Smooth muscle cell (in vitro differentiated cells): Measurements from ENCODE around the gene CDV3. TPM values are rescaled to one million over a fixed set of nuclear protein-coding genes. Genes with fewer than 3 reads are reported as not detected.

ENCODE experiments used
- DNase-seq: peaks from one replicate; lab custom pipeline; 2025; ENCODE audit not compliant: unreplicated experiment; lab: John Stamatoyannopoulos, UW
- H2AFZ ChIP-seq: fragments of 200-600 bp; sonication (generic); 2 replicates; pipeline ENCODE4 v1.6.0; 2016; ENCODE audit warnings: antibody characterized with exemption, low read depth, mild to moderate bottlenecking
- H3F3A ChIP-seq: fragments of 200-600 bp; sonication (generic); 2 replicates; pipeline ENCODE4 v1.6.0; 2017; ENCODE audit warnings: antibody characterized with exemption, low read depth
- H3K27ac ChIP-seq: fragments of 200-600 bp; sonication (generic); 2 replicates; pipeline ENCODE4 v1.5.1; 2016; ENCODE audit warnings: low read depth, mild to moderate bottlenecking
- H3K27me3 ChIP-seq: fragments of 200-600 bp; sonication (generic); 2 replicates; pipeline ENCODE4 v1.6.1; 2016; ENCODE audit warnings: low read depth, mild to moderate bottlenecking
- H3K36me3 ChIP-seq: fragments of 200-600 bp; sonication (generic); 2 replicates; pipeline ENCODE4 v1.5.1; 2016; ENCODE audit warnings: low read depth
- H3K4me1 ChIP-seq: fragments of 200-600 bp; sonication (generic); 2 replicates; pipeline ENCODE4 v1.5.1; 2016; ENCODE audit warnings: low read depth
- H3K4me2 ChIP-seq: fragments of 200-600 bp; sonication (generic); 2 replicates; pipeline ENCODE4 v1.6.0; 2016; ENCODE audit warnings: mild to moderate bottlenecking
- H3K4me3 ChIP-seq: fragments of 200-600 bp; sonication (generic); 2 replicates; pipeline ENCODE4 v1.5.1; 2016; ENCODE audit warnings: mild to moderate bottlenecking
- H3K79me2 ChIP-seq: fragments of 200-600 bp; sonication (generic); 2 replicates; pipeline ENCODE4 v1.6.0; 2016; ENCODE audit warnings: low read depth, mild to moderate bottlenecking
- H3K9ac ChIP-seq: fragments of 200-600 bp; sonication (generic); 2 replicates; pipeline ENCODE4 v1.6.0; 2016; ENCODE audit warnings: low read depth
- H3K9me3 ChIP-seq: fragments of 200-600 bp; sonication (generic); replicated peaks from 2 replicates; pipeline ENCODE4 v1.5.1; 2016; ENCODE audit warnings: low read depth
- H4K20me1 ChIP-seq: fragments of 200-600 bp; sonication (generic); 2 replicates; pipeline ENCODE4 v1.6.0; 2016; ENCODE audit warnings: low read depth
- WGBS: methylation state at CpG from one replicate; pipeline ENCODE4 v1.1.7; 2016; ENCODE audit warnings: low lambda C conversion rate; 5-methylcytosine and 5-hydroxymethylcytosine counted together
- polyA plus RNA-seq: library from polyadenylated mRNA; unstranded; fragments of >200 nt; fragmentation: Nextera tagmentation; extraction: Ambion mirVana; gene quantifications from 2 replicates; pipeline ENCODE4 v1.2.1, GENCODE V29; 2016
- total RNA-seq: library from RNA; depleted of rRNA; stranded (reverse); fragments of >200 nt; gene quantifications from 2 replicates; pipeline ENCODE4 v1.2.3, GENCODE V29; 2014
- TF ChIP-seq, protein P1 (sequence below): fragments of 200-600 bp; sonication (generic); IDR thresholded peaks from 2 replicates; pipeline ENCODE4 v1.5.1; 2017; ENCODE audit warnings: borderline replicate concordance, mild to moderate bottlenecking, antibody characterized with exemption; ENCODE audit not compliant: insufficient read depth, poor library complexity, severe bottlenecking

The CDV3 gene
- total and polyA plus RNA-seq, 2 experiments from 2014 or later, result 70.2 to 139 TPM

DNA sequence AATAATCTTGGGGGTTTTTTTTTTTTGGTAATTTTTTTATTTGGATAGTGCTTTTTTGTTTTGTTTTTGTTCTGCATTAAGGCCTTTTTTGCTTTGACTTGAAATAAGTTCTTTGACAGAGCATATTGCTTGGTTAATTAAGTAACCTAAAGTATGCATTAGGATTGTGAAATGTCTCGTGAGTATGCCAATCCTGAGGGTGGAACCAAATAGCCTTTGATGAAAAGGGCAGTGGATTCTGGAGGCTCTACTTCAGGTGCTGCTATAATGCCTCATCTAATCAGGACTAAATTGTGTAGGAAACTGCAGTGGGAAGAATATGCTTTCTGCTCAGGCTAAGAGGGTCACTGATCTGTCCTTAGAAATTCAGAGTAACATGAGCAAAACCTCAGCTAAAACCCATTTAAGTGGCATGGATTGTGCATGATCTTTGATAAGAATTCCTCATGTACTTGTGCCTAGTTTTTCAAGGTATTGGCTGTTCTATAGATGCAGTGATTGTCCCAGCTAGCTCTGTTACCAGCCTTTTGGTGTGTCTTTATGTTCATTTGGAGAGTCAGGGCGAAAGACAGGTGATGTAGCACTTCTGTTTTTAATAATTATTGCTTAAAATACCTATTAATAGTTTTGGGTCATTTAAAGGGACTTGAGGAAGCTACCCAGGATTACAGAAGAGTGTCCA is 15.4 kb downstream of the CDV3 start:
- H3K9me3 ChIP-seq, result no peaks in the 10 kb centered on the region
- WGBS, result 98% methylated on average over 2 of the region's 2 CpGs
- peaks cover 49% of the 10 kb centered on the region for H3K36me3 ChIP-seq
- peaks cover 71% of the 10 kb centered on the region for H4K20me1 ChIP-seq
- peaks cover 33% of the 10 kb centered on the region for H3F3A ChIP-seq
- no peak overlapping the region for H3K9ac ChIP-seq
- H3K27me3 ChIP-seq, result no peaks in the 10 kb centered on the region
- DNase-seq, result no peak
- H3K79me2 ChIP-seq, result peaks cover 7% of the 10 kb centered on the region
- no peaks in the 10 kb centered on the region for H3K4me1 ChIP-seq
- no peak overlapping the region for H3K4me3 ChIP-seq
- H3K27ac ChIP-seq, result no peak overlapping the region
- no peak overlapping the region for H2AFZ ChIP-seq
- no peak overlapping the region for H3K4me2 ChIP-seq
- TF ChIP-seq, protein P1, sequence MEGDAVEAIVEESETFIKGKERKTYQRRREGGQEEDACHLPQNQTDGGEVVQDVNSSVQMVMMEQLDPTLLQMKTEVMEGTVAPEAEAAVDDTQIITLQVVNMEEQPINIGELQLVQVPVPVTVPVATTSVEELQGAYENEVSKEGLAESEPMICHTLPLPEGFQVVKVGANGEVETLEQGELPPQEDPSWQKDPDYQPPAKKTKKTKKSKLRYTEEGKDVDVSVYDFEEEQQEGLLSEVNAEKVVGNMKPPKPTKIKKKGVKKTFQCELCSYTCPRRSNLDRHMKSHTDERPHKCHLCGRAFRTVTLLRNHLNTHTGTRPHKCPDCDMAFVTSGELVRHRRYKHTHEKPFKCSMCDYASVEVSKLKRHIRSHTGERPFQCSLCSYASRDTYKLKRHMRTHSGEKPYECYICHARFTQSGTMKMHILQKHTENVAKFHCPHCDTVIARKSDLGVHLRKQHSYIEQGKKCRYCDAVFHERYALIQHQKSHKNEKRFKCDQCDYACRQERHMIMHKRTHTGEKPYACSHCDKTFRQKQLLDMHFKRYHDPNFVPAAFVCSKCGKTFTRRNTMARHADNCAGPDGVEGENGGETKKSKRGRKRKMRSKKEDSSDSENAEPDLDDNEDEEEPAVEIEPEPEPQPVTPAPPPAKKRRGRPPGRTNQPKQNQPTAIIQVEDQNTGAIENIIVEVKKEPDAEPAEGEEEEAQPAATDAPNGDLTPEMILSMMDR, result no peak

DNA sequence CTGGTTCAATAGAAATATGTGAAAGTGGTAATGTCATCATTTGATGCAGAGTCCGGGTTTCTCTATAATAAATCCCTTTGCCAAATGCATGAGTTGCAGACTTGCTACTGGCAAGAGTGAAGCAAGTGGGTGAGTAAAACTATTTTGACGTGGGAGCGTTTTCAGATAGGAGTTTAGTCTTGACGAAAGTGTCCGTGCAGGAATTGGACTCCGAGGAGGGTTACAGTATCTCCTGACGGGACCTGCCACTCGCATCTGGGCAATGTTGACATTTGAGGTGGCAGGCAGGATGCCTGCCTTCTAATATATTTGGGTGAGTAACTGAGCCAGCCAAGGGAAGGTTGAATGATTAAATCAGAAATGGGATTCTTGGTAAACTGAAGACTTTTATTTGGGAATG is 16.0 kb downstream of the CDV3 start:
- Histone ChIP-seq H3K27ac (no peak overlapping the region), H2AFZ (no peak overlapping the region), H3F3A (peaks cover 28% of the 10 kb centered on the region), H4K20me1 (peaks cover 65% of the 10 kb centered on the region), H3K4me3 (no peak overlapping the region), H3K9ac (no peak overlapping the region), H3K79me2 (peaks cover under 1% of the 10 kb centered on the region), H3K36me3 (peaks cover 44% of the 10 kb centered on the region), H3K4me2 (no peak overlapping the region), H3K4me1 (no peaks in the 10 kb centered on the region), H3K27me3 (no peaks in the 10 kb centered on the region), H3K9me3 (no peaks in the 10 kb centered on the region)
- 91% methylated on average over 8 of the region's 8 CpGs for WGBS
- TF ChIP-seq, protein P1, result no peak
- no peak for DNase-seq

DNA sequence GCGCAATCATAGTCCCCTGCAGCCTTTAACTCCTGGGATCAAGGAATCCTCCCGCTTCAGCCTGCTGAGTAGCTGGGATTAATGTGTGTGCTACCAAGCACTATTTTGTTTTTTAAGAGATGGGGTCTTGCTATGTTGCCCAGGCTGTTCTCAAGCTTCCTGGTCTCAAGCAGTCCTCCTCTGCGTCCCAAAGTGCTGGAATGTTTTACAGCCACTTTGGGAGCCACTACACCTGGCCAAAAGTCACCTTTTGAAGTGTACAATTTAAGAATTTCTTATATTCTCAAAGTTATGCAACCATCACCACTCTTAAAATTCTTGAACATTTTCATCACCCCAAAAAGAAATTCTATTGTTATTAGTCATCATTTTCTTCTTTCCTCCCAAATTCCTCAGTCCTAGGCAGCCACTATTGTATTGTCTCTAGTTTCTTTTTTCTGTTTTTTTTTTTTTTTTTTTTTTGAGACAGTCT is 17.8 kb downstream of the CDV3 start:
- DNase-seq, result no peak
- H3K4me3 ChIP-seq, result no peak overlapping the region

More for the DNA sequence above, 17.8 kb downstream of the CDV3 start:
- Histone ChIP-seq H3K4me1 (no peaks in the 10 kb centered on the region), H2AFZ (no peak overlapping the region), H3F3A (peaks cover 19% of the 10 kb centered on the region), H3K36me3 (peaks cover 31% of the 10 kb centered on the region), H3K27me3 (no peaks in the 10 kb centered on the region), H3K27ac (peak overlapping the region; percentile 34), H3K9me3 (no peaks in the 10 kb centered on the region), H3K9ac (no peak overlapping the region), H3K79me2 (no peaks in the 10 kb centered on the region), H4K20me1 (peaks cover 47% of the 10 kb centered on the region), H3K4me2 (no peak overlapping the region)
- 76% methylated on average over 3 of the region's 3 CpGs for WGBS
- TF ChIP-seq, protein P1, result no peak
